GM12878 (cell line): ENCODE measurements around the gene LPIN1. TPM values are rescaled to one million over a fixed set of nuclear protein-coding genes. Genes with fewer than 3 reads are reported as not detected.

Source experiments
- CREB1 ChIP-seq: IDR thresholded peaks from 2 replicates; pipeline ENCODE4 v1.6.1; 2012; ENCODE audit warnings: low read depth, mild to moderate bottlenecking, inconsistent platforms
- DPF2 ChIP-seq: fragments of 450-650 bp; IDR thresholded peaks from 2 replicates; pipeline ENCODE4 v1.6.1; 2017; ENCODE audit warnings: mild to moderate bottlenecking
- IRF4 ChIP-seq: IDR thresholded peaks from 2 replicates; pipeline ENCODE4 v1.6.1; 2011; ENCODE audit warnings: low read depth, low read length
- KLF5 ChIP-seq: fragments of 450-650 bp; IDR thresholded peaks from 2 replicates; pipeline ENCODE4 v1.6.1; 2014; ENCODE audit warnings: mild to moderate bottlenecking; ENCODE audit not compliant: partially characterized antibody
- MEF2A ChIP-seq: IDR thresholded peaks from 2 replicates; pipeline ENCODE4 v1.6.1; 2011; ENCODE audit warnings: low read depth, mild to moderate bottlenecking, low read length, moderate library complexity; ENCODE audit not compliant: insufficient read depth
- MTA2 ChIP-seq: fragments of 450-650 bp; IDR thresholded peaks from 2 replicates; pipeline ENCODE4 v1.6.1; 2016; ENCODE audit warnings: low read depth, mild to moderate bottlenecking, moderate library complexity
- MYB ChIP-seq: fragments of 150-350 bp; IDR thresholded peaks from 2 replicates; pipeline ENCODE4 v1.6.1; 2014; ENCODE audit warnings: mild to moderate bottlenecking, low read depth, low read length, borderline replicate concordance
- NFXL1 ChIP-seq: fragments of 450-650 bp; IDR thresholded peaks from 2 replicates; pipeline ENCODE4 v1.6.1; 2017; ENCODE audit warnings: antibody characterized with exemption, mild to moderate bottlenecking, borderline replicate concordance
- POLR2AphosphoS5 ChIP-seq: IDR thresholded peaks from 2 replicates; pipeline ENCODE4 v1.6.1; 2011; ENCODE audit warnings: mild to moderate bottlenecking, low read length, inconsistent platforms
- SMC3 ChIP-seq: IDR thresholded peaks from 2 replicates; pipeline ENCODE4 v1.6.1; 2011; ENCODE audit warnings: low read length, improper control_type of control experiment, borderline replicate concordance
- STAT1 ChIP-seq: fragments of 450-650 bp; conservative IDR thresholded peaks from 2 replicates; pipeline ENCODE4 v1.6.1; 2014; ENCODE audit warnings: antibody characterized with exemption, mild to moderate bottlenecking
- SUZ12 ChIP-seq: fragments of 200-600 bp; sonication (generic); IDR thresholded peaks from one replicate; pipeline ENCODE4 v1.6.1; 2018; ENCODE audit warnings: antibody characterized with exemption, mild to moderate bottlenecking; ENCODE audit not compliant: unreplicated experiment
- TAF1 ChIP-seq: IDR thresholded peaks from 2 replicates; pipeline ENCODE4 v1.6.1; 2011; ENCODE audit warnings: mild to moderate bottlenecking, low read depth, low read length, borderline replicate concordance
- ZNF384 ChIP-seq: IDR thresholded peaks from 2 replicates; pipeline ENCODE4 v1.6.1; 2012; ENCODE audit warnings: low read depth, mild to moderate bottlenecking, low read length, improper control_type of control experiment, borderline replicate concordance
- polyA plus RNA-seq, 11 experiments: library from polyadenylated mRNA; depleted of rRNA in 4 of 11; unstranded in 6 of 11; stranded (reverse) in 5 of 11; fragments of >200 nt; fragmentation: Nextera tagmentation in 4 of 11; fragmentation: Illumina TruSeq in 1 of 11; extraction: Ambion mirVana in 4 of 11; extraction: Trizol in 1 of 11; gene quantifications; 1 replicate in 1 of 11; 2 replicates in 10 of 11; pipeline versions ENCODE4 v1.2.1 to v1.2.3, GENCODE V29; 2011 to 2016; ENCODE audit warnings: inconsistent platforms in 2 of 11, missing spikeins in 2 of 11, low read depth in 1 of 11
- total RNA-seq, 4 experiments: library from RNA; depleted of rRNA in 3 of 4; stranded (reverse); fragments of >200 nt in 3 of 4; fragmentation: Illumina TruSeq in 1 of 4; extraction: Trizol in 1 of 4; gene quantifications; 2 replicates each; pipeline versions ENCODE4 v1.2.1 to v1.2.3, GENCODE V29; 2013 to 2021
- TF ChIP-seq, protein P1 (sequence below): fragments of 450-650 bp; IDR thresholded peaks from 2 replicates; pipeline ENCODE4 v1.6.1; 2014; ENCODE audit warnings: mild to moderate bottlenecking
- TF ChIP-seq, protein P2 (sequence below): fragments of 450-650 bp; IDR thresholded peaks from 2 replicates; pipeline ENCODE4 v1.6.1; 2018; ENCODE audit warnings: borderline replicate concordance, mild to moderate bottlenecking; ENCODE audit not compliant: partially characterized antibody
- TF ChIP-seq, protein P3 (sequence below): fragments of 450-650 bp; IDR thresholded peaks from 2 replicates; pipeline ENCODE4 v1.6.1; 2017; ENCODE audit warnings: low read depth, mild to moderate bottlenecking, moderate library complexity
- TF ChIP-seq, protein P4 (sequence below): IDR thresholded peaks from 2 replicates; pipeline ENCODE4 v1.6.1; 2011; ENCODE audit warnings: borderline replicate concordance, low read depth, mild to moderate bottlenecking, moderate library complexity, mixed read lengths, low read length; ENCODE audit not compliant: insufficient read depth; ENCODE audit errors: extremely low read length
- TF ChIP-seq, protein P5 (sequence below): fragments of 150-350 bp; IDR thresholded peaks from 2 replicates; pipeline ENCODE4 v1.6.1; 2014; ENCODE audit warnings: mild to moderate bottlenecking, low read depth, low read length
- TF ChIP-seq, protein P6 (sequence below): fragments of 450-650 bp; conservative IDR thresholded peaks from 2 replicates; pipeline ENCODE4 v1.6.1; 2017; ENCODE audit warnings: mild to moderate bottlenecking, moderate library complexity

The LPIN1 gene
- total and polyA plus RNA-seq, 10 of the 15 experiments (the other 5 are each of a cell fraction or from before 2014, with no cell fraction given), result 18.8 to 82.5 (median 50.3) TPM

DNA sequence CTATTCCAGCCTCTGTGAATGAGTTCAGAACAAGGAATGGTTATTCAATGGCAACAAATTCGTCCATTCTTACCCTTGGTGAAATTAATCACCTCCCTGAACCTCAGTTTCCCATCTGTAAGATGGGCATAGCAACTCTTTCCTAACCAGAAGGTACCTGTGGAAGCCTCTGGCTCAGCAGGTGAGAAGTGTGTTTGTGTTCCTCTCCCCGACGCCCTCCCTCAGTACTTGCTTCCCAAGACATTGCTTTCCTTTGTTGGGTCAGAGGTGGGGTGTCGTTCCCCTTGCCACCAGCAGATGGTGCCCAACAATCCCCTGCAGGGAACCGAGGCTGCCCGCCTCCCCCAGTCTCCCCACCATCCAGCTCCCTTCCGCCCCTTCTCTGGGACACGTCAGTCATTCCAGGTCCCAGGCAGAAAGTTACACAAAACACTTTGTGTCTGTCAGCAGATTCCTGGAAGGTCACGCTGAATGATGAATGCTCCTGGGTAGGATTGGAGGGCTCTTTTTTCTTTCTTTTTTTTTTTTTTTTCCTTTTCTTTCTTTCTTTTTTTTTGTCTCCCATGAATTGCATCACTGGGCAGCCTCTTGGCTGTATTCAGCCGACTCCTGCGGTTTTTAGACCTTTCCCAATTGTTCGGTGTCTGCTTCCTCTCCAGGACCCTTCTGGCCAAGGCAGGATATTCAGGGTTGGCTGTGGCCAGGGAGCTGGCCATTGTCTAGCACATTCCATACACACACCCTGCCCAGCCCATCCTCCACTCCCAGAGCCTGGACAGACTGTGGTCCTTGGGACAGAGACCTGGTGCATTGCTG is 117.3 kb downstream of the LPIN1 start (continued):
- no peak for TF ChIP-seq STAT1
- TF ChIP-seq SUZ12, result no peak
- no peak for TF ChIP-seq MTA2
- TF ChIP-seq CREB1, result no peak
- TF ChIP-seq, protein P1, sequence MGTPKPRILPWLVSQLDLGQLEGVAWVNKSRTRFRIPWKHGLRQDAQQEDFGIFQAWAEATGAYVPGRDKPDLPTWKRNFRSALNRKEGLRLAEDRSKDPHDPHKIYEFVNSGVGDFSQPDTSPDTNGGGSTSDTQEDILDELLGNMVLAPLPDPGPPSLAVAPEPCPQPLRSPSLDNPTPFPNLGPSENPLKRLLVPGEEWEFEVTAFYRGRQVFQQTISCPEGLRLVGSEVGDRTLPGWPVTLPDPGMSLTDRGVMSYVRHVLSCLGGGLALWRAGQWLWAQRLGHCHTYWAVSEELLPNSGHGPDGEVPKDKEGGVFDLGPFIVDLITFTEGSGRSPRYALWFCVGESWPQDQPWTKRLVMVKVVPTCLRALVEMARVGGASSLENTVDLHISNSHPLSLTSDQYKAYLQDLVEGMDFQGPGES, result no peak
- no peak for TF ChIP-seq MEF2A
- TF ChIP-seq KLF5, result no peak
- peak; percentile 49; the same call in 1 of the 2 replicates for TF ChIP-seq IRF4
- no peak for TF ChIP-seq NFXL1
- TF ChIP-seq DPF2, result no peak
- TF ChIP-seq, protein P2, sequence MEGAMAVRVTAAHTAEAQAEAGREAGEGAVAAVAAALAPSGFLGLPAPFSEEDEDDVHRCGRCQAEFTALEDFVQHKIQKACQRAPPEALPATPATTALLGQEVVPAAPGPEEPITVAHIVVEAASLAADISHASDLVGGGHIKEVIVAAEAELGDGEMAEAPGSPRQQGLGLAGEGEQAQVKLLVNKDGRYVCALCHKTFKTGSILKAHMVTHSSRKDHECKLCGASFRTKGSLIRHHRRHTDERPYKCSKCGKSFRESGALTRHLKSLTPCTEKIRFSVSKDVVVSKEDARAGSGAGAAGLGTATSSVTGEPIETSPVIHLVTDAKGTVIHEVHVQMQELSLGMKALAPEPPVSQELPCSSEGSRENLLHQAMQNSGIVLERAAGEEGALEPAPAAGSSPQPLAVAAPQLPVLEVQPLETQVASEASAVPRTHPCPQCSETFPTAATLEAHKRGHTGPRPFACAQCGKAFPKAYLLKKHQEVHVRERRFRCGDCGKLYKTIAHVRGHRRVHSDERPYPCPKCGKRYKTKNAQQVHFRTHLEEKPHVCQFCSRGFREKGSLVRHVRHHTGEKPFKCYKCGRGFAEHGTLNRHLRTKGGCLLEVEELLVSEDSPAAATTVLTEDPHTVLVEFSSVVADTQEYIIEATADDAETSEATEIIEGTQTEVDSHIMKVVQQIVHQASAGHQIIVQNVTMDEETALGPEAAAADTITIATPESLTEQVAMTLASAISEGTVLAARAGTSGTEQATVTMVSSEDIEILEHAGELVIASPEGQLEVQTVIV, result no peak
- TF ChIP-seq, protein P3, sequence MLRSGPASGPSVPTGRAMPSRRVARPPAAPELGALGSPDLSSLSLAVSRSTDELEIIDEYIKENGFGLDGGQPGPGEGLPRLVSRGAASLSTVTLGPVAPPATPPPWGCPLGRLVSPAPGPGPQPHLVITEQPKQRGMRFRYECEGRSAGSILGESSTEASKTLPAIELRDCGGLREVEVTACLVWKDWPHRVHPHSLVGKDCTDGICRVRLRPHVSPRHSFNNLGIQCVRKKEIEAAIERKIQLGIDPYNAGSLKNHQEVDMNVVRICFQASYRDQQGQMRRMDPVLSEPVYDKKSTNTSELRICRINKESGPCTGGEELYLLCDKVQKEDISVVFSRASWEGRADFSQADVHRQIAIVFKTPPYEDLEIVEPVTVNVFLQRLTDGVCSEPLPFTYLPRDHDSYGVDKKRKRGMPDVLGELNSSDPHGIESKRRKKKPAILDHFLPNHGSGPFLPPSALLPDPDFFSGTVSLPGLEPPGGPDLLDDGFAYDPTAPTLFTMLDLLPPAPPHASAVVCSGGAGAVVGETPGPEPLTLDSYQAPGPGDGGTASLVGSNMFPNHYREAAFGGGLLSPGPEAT, result 0 out of 2 replicates have a peak, but pooled peaks have one; percentile 55
- TF ChIP-seq, protein P4, sequence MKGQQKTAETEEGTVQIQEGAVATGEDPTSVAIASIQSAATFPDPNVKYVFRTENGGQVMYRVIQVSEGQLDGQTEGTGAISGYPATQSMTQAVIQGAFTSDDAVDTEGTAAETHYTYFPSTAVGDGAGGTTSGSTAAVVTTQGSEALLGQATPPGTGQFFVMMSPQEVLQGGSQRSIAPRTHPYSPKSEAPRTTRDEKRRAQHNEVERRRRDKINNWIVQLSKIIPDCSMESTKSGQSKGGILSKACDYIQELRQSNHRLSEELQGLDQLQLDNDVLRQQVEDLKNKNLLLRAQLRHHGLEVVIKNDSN, result no peak
- no peak for TF ChIP-seq POLR2AphosphoS5
- peak; percentile 73 for TF ChIP-seq ZNF384
- TF ChIP-seq, protein P5, sequence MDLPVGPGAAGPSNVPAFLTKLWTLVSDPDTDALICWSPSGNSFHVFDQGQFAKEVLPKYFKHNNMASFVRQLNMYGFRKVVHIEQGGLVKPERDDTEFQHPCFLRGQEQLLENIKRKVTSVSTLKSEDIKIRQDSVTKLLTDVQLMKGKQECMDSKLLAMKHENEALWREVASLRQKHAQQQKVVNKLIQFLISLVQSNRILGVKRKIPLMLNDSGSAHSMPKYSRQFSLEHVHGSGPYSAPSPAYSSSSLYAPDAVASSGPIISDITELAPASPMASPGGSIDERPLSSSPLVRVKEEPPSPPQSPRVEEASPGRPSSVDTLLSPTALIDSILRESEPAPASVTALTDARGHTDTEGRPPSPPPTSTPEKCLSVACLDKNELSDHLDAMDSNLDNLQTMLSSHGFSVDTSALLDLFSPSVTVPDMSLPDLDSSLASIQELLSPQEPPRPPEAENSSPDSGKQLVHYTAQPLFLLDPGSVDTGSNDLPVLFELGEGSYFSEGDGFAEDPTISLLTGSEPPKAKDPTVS, result no peak
- TF ChIP-seq MYB, result no peak
- peak; percentile 86 for TF ChIP-seq SMC3
- TF ChIP-seq, protein P6, sequence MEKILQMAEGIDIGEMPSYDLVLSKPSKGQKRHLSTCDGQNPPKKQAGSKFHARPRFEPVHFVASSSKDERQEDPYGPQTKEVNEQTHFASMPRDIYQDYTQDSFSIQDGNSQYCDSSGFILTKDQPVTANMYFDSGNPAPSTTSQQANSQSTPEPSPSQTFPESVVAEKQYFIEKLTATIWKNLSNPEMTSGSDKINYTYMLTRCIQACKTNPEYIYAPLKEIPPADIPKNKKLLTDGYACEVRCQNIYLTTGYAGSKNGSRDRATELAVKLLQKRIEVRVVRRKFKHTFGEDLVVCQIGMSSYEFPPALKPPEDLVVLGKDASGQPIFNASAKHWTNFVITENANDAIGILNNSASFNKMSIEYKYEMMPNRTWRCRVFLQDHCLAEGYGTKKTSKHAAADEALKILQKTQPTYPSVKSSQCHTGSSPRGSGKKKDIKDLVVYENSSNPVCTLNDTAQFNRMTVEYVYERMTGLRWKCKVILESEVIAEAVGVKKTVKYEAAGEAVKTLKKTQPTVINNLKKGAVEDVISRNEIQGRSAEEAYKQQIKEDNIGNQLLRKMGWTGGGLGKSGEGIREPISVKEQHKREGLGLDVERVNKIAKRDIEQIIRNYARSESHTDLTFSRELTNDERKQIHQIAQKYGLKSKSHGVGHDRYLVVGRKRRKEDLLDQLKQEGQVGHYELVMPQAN, result no peak
- no peak for TF ChIP-seq TAF1
